ENCODE results near the gene ANKH. TPM values are rescaled to one million over a fixed set of nuclear protein-coding genes. Genes with fewer than 3 reads are reported as not detected.
"Not testable (repeated sequence)": the region's sequence is repeated elsewhere in the genome, so short reads cannot be mapped to it uniquely, and the experiment has no call there.

The ANKH gene
- total RNA-seq, 1 donor from 2014 or later: 21.8 TPM

DNA sequence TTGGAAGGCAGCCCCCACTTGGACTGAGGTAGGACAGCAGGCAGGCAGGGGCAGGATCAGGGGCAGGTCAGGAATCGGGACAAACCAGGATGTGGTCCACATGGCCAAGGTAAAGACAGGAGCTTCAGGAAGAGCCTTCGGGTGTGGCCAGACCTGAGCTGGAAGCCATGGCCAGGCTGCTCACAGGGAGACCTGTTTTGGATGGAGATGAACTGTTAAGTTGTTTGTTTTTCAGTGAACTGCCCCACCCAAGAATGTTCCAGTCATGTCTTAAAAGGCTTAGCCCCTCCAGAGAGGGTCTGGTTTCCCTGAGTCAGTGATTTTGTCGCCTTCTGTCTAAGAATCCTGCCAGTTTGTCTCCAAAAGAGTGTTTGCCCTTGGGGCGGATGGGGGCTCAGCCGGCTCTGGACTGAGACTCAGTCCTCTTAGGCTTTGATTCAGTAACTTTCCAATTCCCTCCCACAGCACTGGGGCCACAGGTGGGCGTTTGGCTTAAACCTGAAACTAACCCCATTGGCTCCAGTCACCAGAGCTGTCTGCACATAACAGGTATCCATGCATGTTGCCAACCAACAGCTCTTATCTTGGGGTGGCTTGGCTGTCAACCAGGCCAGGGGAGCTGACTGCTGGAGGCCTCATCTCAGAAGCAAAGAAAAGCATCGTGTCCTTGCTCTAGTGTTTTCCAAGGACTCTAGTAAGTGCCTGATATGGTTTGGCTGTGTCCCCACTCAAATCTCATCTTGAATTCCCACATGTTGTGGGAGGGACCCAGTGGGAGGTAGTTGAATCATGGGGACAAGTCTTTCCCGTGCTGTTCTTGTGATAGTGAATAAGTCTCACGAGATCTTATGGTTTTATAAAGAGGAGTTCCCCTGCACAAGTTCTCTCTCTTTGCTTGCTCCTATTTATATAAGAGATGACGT, 11.3 kb upstream of the ANKH start:
- DNase-seq: no peak

DNA sequence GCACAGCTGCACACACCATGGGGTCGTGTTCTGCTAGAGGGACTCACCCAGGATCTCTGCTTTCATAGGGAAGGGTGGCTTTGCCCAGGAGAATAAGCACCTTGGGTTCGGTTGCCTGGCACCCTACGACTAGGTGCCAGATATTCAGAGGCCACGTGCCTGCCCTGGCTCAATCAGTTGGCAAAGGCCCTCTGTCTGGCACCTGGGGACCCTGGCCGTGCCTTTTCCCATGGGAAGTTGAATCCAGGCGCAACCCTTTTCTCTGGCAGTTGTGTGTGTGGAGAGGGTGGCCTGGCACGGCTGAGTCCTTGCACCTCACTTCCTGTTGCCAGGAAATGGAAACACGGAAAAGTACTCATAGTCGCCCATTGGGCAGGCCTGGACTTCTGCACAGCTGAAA, 10.2 kb upstream of the ANKH start:
- no peak for DNase-seq

DNA sequence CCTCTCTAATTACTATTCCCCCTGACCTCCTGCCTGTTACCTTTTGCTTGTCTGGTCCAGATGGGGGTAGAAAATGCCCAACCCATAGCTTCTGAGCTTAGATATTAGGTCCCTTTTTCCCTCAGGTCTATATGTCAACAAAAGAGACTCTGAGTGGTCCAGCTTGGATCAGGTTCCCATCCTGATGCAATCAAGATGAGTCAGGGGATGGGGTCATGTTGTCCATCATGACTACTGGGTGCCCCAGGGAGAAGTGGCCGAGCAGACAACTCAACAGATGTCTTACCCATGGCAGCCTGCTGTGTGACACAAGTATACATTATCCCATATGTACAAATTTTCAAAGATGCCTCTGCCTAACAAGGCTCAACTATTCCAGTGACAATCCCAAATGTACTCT, 9.1 kb upstream of the ANKH start:
- no peak for DNase-seq

DNA sequence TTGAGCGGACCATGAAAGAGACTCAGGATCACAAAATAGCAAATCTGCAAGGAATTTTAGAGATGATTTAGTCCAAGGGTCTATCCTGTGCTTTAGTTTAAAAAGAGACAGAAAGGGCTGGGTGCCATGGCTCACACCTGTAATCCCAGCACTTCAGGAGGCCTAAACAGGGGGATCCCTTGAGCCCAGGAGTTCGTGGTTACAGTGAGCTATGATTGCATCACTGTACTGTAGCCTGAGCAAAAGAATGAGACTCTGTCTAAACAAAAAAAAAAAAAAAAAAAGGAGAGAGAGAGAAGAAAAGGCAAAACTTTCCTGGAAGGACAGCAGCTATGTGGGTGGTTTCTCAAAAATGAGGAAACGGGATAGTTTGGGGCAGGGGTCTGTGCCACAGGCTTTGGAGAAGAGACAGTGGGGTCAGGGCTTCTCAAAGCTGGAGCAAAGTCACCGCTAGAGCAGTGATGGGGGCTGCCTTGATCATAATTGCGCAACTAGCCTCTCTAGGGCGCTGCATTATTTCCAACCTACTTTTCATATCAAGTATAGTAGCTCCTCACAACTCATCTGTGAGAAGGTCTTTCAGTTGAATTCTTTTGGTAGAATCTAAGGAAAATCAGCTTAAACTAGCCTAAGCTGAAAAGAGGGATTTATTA, 8.5 kb upstream of the ANKH start:
- no peak for DNase-seq

DNA sequence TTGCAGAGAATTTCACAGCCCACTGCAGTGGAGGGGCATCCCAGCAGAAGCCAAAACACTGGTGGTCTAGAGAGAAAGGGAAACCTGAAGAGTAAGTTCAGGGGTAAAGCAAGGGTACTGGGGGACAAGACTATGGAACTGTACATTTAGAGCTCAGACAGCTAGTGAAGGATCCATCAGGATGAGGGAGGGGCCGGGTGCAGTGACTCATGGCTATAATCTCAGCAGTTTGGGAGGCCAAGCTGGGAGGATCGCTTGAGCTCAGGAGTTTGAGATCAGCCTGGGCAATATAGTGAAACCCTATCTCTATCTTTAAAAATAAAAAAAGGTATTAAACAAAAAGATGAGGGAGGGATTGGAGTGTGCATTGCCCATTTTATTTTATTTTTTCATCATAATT, 7.8 kb upstream of the ANKH start:
- DNase-seq: no peak

DNA sequence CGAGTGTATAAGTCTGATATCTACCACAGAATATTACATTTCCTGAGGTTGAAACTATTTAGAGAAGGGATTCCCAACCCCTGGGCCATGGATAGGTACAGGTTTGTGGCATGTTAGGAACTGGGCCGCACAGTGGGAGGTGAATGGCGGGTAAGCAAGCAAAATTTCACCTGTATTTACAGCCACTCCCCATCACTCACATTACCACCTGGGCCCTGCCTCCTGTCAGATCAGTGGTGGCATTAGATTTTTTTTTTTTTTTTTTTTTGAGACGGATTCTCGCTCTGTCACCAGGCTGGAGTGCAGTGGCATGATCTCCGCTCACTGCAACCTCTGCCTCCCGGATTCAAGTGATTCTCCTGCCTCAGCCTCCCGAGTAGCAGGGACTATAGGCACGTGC, 6.6 kb upstream of the ANKH start:
- not testable (repeated sequence) for DNase-seq

DNA sequence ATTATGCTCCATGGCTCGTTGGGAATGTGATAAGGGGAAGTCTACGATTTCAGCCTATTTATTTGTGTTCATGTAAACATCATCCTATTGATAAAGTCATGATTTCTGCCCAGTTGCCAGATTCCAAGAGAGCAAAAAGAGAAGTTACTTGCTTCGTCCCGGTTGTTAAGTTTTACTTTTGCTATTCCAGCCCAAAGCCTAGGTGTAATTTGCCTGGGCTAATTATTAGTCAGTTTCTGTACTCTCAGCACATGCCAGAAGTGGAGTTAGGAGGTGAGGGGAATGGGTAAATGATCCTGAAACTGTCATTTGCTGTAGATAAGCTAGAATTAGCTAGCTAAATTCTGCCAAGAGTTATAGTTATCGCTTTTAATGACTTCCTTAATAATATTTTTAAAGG, 4.5 kb upstream of the ANKH start:
- DNase-seq: no peak

DNA sequence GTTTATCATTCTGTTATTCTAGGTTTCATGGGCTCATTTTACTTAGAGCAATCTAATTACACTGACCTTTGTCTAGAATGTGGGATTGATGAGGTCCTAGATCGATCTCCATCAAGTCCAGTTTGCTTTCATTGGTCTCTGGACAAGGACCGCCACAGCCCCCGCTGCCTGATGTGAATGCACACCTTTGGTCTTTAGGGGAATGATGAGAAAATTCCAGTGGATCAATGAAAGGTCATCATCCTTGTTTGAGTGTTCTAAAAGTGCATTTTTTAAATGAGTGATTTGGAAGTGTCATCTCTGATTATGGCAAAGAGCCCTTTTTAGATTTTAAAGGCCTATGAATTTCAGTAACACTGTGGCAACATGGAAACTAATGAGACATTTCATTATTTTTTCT, 2.2 kb upstream of the ANKH start:
- DNase-seq: no peak

DNA sequence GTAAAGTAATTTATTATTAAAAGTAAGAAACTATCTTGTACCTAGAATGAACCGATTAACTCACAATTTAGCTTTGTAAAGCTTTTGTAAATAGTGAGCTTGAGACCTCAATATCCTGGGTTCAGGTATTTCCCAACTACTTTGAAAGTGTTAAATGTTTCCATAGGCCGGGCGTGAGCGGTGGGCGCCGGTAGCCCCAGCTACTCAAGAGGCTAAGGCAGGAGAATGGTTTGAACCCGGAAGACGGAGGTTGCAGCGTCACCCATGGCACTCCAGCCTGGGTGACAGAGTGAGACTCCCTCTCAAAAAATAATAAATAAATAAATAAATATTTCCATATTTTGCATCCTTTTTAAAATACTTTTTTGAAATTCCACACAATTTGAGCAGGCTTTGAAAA, 1.5 kb upstream of the ANKH start:
- DNase-seq: no peak

DNA sequence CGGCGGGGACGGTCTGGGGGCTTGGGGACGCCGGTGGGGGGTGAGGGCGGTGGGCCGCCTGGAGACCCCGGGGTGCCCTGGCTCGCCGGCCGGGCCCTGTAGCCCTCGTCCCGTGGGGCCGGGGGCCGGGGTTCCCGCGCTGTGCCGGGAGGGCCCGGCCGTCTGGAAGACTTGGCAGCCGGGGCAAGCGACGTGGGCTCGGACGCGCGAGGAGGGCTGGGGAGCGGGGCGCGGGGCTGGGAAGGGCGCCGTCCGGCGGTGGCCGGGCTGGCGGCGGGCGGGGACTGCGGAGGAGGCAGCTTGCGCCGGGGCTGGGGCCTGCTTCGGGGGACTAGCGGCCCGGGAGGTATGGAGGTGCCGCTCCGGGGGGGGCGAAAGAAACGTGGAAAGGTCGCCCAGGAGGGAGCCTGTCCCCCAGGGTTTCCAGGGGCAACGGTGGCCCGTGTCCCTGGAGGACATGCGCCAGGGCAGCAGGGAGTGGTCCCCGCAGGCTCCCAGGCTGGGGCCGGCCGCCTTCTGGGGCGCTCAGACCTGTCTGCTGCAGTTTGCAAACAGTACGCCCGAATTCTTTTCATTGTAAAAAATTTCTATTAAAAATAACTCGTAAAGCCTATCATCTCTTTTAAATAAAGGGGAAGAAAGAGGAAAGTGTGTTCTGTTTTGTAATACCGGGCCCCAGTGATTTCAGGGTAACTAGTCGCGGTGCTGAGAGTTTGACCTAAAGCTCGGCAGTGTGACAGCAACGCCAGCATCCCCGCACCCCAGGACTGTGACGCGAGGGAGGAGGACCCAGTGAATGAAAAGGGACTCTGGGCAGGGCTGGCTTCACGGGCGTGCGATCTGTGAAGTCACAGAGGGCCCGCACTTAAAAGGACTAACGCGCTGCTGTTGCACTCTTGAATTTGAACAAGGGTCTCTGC, 752 bp upstream of the ANKH start:
- peak; percentile 60 for DNase-seq

DNA sequence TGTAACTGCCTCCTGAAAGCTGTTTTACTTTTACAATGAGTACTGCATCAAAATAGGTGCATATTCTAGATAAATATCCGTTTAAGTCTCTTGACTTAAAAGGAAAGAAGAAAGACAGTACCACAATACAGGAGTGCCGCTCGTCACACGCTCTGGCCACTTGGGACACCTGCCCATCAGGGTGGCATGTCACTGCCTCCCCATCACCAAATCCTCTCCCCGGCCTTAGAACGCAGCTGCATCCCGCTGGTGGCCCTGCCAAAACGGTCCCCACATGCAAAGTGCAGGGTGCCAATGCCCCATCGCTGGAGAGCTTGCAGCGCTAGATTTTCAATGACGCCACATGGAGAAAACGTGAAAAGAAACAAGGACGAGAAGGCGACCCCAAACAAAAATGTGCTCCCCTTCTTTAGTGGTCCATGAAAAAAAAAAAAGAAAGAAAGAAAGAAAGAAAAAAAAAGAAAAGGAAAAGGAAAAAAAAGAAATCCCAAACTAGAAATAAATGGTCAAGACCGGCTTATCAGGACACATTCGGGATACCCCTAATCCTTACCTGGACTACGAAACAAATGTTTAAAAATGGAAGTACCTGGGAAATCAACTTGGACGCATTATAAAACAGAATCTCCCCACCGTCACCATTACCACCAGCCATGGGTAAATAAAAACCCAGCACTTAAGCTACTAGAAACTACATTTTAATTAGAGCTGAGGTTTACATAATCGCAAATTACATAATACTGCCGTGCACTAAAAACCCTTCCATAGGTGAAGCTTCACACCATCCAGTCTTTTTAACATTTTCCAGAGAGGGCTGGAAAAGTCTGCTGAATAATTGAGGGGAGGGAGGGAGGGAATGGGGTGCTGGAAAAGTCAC, 1.0 kb downstream of the ANKH start:
- DNase-seq: peak; percentile 28

DNA sequence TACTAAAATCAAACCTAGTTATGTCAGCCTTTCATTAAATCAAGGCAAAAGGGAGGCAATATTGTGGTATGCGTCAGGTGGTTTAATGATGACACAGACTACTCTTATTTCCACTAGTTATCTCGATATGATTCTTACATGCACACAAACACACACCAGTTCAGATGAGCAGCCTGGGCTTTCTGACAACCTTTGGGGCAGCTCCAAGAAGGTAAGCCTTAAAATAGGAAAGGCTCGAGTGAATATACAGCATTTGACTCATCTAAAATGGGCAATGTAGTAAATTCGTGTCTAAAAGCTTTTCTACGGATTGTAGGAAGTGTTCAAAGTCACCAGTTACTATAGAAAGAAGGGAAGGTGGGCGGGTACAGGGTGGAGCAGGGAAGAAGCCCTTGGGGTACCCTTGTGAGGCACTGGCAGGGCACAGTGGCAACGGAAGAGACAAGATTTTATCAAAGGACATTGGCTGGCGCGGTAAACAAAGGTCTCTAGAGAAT, 1.9 kb downstream of the ANKH start:
- DNase-seq: no peak

DNA sequence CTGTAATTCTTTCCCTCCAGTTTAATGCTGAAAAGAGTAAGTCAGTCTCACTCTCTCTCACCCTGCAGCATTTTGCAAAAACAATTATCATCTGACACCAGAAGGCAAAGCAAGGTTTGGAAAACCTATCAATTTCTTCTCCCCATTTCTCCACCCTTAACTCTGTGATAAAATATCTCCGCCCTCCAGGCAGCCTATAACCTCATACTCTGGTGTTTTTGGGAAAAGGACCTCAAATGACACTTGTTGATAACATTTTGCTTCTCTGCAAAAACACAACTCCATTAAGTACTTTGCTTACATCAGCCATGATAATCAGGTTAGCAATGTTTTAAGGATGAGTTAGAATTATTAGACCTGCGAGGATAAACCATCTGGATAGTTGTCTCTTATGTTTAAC, 2.3 kb downstream of the ANKH start:
- DNase-seq: no peak

DNA sequence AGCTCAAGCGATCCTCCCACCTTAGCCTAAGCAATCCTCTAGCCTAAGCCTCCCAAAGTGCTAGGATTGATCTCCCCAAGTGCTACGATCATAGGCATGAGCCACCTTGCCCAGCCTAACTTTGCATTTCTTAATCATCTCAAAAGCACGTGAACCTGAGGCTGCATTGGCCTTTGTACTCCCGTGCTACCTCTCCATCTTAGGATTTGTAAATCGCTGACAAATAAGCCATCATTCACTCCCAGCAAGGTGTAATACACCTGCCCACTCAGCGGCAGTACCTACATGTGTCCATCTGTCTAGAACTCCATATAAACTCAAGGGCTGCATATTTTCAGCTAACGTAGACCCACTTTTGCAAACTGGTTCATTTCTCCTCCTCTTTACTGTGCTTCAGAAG, 2.8 kb downstream of the ANKH start:
- DNase-seq: no peak

DNA sequence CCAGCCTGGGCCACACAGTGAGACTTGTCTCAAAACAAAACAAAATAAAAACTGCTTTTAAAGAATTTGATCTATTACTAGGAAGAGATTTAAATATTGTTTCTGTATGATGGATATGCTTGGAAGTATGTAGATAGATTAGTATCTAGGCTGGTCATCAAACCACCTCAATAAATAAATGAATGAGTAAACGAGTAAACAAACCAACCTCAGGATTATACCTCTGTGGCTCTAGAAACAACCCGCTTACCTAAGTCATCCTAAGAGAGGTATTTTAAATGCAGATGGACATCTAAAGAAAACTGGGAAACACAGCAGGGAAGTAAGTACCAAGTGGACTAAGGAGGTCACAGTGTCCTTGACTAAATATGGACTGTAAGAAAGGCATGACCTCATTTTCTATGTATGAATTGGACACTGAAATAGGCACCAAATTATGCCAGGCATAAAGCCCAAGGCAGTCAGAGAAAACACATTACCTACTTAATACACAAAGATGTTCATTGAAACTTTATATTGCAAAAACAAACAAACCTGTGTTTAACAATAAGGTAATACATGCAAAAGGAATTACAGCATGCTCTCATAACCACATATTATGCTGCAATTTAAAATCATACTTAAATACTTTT, 7.3 kb downstream of the ANKH start:
- no peak for DNase-seq

DNA sequence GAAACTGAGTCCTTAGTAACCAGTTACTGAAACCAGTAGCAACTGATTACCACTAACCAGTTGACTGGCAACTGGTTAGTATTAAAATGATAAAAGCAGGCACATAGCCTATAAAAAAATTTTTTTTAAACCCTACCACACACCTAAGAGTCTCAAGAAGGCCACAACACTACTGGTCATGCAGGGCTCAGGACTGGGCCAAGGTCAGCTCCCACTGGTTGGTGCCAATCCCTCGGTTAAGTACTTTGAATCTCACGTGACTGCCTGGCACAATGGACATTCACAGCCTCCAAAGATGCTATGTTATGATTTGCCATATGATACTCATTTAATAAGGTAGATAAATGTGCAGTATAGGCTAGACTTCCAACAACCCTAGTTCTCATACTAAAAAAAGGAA, 8.5 kb downstream of the ANKH start:
- no peak for DNase-seq

DNA sequence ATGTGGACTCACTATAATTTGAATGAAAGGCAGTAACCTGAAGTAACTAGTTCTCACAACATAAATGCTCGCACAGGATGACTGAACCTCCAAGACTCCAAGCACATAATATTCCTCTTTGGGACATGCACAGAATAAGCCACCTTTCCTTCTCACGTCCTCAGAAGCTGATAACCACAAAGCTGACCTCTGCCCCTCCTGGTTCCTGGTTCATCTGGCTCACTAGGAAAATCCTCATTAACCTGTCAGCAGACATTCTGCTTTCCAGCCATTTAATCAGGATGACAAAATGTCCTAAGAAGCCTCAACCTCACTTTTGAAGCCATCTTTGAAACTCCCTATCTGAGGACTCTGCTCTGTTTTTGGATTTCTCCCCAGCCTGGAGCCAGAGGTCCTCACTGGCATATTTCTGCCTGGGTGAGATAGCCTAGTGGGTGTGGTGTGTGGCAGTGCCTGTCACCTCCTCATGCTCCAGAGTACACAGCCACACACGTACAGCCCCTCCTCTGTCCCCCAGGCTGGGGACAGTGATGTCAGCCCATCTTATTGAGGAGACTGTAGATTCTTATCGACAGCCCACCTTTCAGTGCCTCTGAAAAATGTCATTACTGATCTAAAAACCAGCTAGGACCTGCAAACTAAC, 10.3 kb downstream of the ANKH start:
- peak; percentile 15 for DNase-seq

DNA sequence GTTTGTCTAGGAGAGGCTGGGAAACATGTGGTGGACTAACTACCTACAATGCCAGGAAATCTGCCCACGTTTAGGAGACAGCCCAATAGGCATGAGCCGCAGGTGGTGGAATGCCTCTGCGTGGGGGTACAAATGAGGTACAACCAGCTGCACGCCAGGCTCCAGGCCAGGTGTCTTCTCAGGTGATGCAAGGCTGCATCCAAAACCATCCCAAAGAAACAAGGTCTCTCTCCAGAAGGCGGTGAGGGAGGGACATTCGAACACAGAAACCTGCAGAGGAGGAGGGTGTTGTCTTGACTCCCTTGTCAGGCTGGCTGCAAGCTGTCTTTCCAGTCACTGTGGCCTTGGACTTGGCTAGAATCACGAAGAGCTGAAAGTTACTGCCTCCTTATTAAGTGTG, 11.6 kb downstream of the ANKH start:
- no peak for DNase-seq

DNA sequence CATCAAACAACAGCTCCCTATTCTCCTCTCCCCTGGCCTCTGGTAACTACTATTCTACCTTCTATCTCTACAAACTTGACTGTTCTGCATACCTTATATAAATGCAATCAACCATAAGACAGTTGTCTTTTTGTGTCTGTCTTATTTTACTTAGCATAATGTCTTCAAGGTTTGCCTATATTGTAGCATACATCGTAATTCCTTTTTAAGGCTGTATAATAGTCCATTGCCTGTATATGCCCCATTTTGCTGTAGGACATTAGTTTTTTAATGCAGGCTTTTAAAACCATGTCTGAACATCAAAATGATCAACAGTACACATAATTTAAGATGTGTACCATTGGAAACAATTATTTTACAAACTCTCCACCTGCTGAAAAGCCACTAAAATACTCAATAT, 12.4 kb downstream of the ANKH start:
- no peak for DNase-seq

DNA sequence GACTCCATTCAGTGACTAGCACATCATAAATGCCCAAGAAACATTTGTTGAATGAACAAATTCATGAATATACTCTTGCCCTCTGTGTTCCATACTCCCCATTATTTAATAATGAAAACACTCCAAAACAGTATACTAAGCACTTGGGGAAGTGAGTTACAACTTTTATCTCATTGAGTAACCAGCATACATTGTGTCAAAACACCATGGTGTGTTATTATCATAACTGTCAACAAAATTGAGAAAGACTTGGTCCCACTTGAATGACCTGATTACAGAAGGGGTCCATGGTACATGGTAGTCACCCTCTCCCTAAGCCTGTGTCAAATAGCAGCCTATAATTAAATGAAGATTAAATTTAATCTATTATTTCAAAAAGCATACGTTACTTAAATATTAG, 16.2 kb downstream of the ANKH start:
- DNase-seq: no peak

DNA sequence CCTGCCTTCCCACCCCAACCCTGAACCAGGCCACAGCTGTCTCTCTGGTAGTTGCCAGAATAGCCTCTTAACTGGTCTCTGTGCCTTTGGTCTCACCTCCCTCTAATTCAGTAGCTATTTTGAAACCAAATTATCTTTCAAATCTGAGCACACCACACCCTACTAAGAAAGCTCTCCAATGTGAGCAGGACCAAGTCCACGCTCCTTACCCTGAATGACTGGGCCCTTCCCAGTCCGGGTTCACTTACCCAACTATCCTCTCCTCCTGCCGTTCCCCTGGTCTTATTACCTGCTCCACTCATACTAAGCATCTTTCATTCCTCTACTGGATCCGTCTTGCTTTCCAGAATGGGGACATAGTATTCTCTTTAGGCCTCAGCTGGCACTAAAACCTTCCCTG, 16.8 kb downstream of the ANKH start:
- no peak for DNase-seq
